GM18907 (cell line): ENCODE data around the gene VSIG10.
"Not testable (repeated sequence)": the region's sequence is repeated elsewhere in the genome, so short reads cannot be mapped to it uniquely, and the experiment has no call there.

Experiments used
- ATAC-seq: cut with Tn5 transposase; IDR thresholded peaks from one replicate; pipeline ENCODE4 v1.9.1; 2021; ENCODE audit warnings: mild to moderate bottlenecking, moderate library complexity; ENCODE audit not compliant: unreplicated experiment

Gene VSIG10

DNA sequence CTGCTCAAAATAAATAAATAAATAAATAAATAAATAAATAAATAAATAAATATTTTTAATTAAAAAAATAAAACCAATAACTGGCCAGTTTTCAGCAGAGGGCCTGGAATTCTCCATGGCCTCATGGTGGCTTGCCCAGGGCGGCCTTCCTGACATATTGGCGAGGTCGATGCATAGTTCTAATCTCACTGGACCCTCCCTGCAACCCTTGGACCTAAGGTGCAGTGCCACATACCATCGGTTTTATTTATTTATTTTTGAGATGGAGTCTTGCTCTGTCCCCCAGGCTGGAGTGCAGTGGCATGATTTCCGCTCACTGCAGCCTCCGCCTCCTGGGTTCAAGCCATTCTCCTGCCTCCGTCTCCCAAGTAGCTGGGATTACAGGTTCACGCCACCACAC is 3.9 kb upstream of the VSIG10 start:
- no peak for ATAC-seq

DNA sequence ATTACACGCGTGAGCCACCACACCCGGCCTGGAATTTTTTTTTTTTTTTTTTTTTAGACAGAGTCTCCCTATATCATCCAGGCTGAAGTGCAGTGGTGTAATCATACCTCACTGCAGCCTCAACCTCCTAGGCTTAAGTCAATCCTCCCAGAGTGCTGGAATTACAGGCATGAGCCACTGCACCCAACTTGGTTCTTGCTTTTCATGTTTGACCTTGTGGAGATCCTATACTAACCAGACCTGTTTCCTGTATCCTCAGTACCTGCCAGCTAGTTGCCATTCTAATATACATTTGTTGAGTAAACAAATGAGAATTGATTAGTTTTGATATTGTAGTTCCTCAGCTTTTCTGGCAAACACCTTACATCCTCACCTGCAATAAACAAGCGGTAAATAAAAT is 3.2 kb upstream of the VSIG10 start:
- no peak for ATAC-seq

DNA sequence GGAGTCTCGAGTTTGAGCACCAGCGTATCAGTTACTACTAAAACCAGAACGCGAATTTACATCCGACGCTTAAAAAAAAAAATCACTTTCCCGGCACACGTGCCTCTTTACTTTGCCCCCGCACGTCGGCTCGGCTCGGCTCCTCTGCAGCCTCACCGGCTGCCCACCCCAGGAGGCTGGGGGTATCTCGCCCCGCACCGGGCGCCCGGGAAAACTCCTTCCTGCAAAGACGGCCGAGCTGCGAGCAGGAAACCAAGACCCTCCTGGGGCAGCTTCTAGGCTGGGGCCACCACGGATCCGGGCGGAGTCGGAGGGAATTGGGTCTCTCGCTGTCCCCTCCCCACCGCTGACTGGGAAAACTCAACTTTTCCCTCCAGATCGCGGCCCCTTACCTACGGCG is 610 bp downstream of the VSIG10 start:
- no peak for ATAC-seq

DNA sequence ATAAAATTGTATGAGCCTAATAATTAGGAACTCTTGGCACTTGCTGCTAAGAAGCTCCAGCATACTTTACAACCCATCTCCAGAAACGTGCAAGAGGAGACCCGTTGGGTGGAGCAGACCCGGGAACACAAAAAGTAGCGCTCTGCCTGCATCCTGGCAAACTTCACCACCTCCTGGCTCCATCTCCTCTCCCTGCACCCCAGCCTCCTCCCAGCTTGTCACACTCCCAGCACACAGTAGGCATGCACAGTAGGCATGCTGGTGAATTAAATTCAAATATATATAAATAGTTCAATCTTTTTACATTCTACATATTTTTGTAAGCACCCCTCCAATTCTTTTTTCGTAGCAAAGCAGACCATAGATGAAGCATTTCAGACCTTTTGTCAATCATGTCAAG is 1.2 kb downstream of the VSIG10 start:
- ATAC-seq = no peak

DNA sequence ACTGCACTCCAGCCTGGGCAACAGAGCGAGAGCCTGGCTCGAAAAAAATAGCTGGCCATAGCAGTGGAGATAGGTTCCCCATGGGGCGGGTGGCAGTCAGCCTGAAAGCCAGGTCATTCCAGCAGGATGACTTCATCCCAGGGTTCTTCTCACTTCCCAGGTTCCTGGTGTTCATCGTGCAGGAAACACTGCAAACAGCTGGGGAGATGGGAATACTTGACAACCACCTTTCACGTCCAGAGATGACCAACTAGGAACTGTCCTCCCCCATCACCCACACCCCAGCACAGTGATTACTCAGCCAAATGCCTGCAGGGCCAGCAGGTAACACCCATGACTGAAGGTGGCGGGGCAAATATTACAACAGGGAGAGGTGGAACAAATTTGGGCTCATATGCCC is 1.7 kb downstream of the VSIG10 start:
- no peak for ATAC-seq

DNA sequence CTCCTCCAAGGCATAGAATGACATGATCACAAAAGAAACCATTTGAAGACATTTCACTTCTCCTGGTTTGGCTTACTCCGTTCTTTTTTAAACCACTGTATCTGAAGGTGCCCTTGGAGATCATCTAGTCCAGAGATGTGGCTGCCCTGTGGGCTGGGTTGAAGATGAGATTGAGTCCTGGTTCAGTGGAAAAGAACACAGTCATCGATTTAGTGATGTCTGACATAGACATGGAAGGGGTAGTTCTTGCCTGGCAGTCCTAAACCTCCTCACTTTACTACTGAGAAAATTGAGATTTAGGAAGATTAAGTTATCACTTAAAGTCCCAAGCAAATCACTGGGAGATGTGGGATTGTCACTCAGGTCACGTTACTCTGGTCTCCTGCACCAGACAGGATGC is 2.8 kb downstream of the VSIG10 start:
- ATAC-seq = no peak

DNA sequence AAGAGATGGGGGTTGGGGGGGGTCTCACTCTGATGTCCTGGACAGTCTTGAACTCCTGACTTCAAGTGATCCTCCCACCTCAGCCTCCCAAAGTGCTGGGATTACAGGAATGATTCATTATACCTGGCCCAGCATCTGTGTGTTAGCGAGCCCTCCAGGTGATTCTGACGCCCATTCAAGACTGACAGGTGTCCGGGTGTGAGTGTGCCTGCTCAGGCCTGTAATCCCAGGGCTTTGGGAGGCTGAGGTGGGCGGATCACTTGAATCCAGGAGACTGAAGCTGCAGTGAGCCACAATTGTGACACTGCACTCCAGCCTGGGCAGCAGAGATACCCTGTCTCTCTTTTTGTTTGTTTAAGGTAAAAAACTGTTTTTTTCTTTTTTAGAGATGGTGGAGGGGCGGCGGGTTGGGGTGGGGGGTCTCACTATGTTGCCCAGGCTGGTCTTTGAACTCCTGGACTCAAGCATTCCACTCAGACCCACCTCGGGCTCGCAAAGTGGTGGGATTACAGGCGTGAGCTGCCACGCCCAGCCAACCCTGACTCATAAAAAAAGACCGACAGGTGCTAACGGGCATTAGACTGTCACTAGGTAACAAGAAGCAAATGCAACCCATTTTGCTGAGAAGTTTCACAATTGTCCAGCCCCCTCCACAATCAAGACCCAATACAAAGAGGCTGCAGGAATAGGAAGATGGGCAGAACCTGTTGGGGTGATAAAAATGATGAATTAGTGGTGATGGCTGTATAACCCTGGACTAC is 4.7 kb downstream of the VSIG10 start:
- ATAC-seq = no peak

DNA sequence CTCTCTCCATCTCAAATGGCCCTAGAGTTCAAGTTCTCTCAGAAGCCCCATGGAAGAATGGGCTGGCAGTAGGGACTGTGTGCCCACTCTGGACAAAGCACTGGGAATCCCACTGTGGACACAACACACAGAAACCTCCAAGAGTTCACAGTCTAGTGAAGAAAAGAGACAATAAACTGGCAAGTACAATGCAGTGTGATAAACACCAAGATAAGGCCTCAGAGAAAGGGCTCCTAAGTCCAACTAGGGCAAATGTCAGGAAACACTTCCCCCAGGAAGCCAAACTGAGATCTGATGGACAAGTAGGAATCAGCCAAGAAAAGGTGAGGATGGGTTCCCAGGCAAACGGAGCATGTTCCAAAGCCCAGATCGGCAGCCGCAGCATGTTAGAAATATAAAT is 5.4 kb downstream of the VSIG10 start:
- ATAC-seq = no peak

DNA sequence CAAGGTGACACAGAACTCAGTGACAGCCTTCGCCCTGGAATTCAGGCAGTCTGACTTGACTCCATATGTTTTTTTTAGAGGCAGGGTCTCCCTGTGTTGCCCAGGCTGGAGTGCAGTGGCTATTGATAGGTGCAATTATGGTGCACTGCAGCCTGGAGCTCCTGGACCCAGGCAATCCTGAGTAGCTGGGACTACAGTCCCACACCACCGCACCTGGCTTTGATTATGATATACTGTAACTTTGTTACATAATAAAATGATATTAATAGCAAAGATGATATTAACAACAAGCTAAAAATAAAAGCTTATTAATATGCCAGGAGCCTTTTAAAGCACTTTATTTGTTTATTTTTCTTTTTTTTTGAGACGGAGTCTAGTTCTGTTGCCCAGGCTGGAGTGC is 9.8 kb downstream of the VSIG10 start:
- no peak for ATAC-seq

DNA sequence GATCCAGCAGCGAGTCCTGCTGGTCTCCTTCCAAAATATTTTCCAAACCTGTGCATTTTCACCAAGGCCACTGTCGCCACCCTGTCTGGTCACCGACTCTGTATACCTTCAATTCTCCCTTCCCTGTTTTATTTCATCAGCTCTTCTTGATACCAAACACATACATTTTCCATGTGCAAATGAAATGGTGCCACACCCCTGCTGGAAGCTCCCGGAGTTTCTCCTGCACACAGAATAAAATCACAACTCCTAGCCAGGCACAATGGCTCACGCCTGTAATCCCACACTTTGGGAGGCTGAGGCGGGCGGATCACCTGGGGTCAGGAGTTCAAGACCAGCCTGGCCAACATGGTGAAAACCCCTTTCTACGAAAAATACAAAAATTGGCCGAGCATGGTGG is 14.0 kb downstream of the VSIG10 start:
- no peak for ATAC-seq

DNA sequence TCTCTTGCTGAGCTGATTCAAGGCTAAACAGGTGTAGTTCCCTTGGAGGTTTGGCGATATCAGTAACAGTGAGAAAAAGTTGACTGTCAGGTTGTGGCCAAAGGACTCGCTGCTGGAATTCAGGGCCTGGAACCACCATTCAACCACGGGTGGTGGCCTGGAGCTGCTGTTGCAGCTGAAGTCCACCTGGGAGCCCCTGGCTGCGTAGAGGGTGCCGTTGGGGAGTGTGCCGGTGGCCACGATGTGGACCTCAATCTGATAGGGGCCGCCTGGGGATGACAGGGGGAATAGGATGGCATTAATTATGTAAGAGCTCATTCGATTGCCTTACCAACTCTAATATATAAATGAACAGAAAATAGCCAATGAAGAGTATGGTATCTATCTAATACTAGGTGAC is 21.6 kb downstream of the VSIG10 start:
- no peak for ATAC-seq

DNA sequence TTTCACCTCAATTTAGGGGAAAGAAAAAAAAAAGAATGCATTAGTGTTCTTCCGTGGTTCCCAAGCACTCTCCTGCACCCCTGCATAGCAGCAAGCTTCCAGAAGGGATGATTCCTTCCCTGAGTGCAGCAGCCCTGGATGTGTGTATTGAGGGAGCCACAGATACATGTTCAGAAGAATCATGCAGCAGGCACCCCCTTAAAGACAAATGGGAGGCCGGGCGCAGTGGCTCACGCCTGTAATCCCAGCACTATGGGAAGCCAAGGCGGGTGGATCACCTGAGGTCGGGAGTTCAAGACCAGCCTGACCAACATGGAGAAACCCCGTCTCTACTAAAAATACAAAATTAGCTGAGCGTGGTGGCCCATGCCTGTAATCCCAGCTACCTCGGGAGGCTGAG is 22.3 kb downstream of the VSIG10 start:
- ATAC-seq = not testable (repeated sequence)

DNA sequence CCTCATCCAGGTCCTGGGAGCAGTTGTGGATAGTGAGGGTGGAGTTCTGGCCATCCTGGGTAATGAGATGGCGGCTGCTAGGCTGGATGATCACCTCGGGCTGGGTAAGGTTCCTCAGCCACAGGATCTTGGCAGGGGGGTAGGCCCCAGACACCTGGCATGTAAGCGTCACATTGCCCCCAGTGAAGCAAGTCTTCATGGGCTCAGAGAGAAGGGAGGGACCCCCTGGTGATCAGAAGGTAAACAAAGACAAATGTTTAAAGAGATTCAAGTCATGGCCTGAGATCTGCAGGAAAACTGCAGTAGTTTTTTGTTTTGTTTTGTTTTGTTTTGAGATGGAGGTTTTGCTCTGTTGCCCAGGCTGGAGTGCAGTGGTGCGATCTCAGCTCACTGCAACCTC is 30.0 kb downstream of the VSIG10 start:
- no peak for ATAC-seq

DNA sequence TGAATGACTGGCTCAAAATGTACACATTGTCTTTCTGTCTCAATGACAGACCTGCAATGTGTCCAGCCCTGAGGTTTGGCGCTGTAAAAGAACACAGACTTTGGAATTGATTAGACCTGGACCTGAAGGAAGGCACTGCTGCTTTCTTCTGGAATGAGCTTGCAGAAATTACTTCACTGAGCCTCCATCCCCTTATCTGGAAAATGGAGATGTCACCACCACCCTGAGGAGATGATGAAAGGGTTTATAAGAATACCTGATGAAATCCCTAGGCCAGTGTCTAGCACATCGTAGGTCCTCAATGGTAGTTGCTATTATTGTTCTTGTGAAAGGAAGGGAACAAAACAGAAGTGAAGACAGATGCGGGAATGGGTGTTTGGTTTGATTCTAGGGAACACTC is 33.2 kb downstream of the VSIG10 start:
- no peak for ATAC-seq

DNA sequence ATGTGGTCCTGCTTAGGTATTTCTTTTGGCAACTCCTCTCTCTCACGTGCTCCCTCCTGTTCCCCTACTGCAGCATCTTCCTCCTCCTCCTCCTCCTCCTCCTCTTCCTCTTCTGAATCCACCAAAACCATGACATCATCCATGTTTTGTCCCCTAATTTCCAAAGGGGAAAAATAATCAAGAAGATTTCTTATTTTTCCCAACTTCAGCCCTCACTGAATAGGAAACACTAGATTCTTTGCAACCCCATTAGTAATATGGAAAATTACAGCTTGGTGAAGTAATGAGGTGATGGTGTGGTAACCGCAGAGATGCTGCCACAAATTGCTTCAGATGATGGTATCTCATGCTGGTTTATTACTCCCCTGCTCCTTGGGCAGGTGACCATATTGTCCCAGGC is 35.4 kb downstream of the VSIG10 start:
- no peak for ATAC-seq

DNA sequence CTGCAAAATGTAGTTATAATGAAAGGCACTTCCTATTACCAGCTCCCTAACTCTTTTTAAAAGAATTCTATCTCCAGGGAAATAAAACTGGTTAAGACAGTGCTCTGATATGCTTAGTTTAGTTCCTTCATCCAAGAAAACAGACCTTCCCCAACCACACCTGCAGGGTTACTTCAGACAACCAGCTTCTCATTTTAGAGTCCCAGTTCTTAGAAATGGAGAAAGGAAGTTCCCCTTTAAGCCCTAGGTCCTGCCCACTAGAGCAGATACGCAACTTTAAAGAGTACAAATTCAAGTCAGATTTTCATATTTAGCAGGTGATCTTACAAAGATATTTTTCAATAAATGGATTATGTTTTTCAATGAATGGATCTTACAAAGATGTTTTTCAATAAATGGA is 38.4 kb downstream of the VSIG10 start:
- no peak for ATAC-seq

DNA sequence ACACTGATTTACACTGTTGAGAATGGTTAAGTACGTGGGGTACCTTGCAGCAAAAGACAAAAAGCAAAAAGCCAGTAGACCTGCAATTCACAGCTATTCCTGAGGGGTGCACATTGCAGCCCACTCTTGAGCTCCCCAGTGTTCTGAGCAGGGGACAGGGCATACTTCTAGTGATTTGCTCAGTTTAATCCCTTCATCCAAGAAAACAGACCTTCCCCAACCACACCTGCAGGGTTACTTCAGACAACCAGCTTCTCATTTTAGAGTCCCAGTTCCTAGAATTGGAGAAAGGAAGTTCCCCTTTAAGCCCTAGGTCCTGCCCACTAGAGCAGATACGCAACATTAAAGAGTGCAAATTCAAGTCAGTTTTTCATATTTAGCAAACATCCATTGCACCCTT is 39.2 kb downstream of the VSIG10 start:
- ATAC-seq = no peak

DNA sequence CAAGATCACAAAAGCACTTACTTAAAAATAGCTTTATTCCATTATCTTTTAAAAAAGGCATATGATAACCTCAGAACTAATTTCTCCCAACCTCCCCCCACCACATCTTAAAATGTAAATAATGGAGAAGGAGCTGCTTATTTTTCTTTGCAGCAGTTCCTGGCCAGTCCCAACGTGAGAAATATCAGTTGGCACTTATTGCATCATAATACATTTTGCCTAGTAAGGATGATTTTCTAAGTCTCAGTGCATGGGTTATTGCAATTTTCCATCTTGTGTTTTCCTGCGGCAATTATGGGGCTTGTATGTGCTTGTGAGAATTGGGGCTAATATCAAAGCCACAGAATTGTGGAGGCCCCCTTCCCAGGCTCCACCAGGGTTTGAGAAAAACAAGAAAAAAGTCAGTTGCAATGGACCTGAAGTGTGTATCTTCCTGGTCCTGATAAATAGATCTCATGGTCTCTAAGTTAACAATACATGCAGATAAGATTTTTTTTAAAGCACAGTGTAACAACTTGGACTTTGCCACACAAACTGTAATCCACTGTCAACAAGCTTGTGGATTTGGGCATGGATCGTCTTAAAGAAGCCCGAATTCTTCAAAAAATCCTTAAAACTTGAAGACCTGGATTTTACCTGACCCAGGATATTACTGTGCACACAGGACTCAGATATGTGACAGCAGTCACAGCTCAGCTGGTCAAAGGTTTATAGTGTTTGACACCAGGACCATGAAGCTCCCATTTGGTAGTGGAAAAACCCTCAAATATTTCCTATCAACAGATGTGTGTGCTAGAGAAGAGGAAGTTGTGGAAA is 40.0 kb downstream of the VSIG10 start:
- no peak for ATAC-seq

DNA sequence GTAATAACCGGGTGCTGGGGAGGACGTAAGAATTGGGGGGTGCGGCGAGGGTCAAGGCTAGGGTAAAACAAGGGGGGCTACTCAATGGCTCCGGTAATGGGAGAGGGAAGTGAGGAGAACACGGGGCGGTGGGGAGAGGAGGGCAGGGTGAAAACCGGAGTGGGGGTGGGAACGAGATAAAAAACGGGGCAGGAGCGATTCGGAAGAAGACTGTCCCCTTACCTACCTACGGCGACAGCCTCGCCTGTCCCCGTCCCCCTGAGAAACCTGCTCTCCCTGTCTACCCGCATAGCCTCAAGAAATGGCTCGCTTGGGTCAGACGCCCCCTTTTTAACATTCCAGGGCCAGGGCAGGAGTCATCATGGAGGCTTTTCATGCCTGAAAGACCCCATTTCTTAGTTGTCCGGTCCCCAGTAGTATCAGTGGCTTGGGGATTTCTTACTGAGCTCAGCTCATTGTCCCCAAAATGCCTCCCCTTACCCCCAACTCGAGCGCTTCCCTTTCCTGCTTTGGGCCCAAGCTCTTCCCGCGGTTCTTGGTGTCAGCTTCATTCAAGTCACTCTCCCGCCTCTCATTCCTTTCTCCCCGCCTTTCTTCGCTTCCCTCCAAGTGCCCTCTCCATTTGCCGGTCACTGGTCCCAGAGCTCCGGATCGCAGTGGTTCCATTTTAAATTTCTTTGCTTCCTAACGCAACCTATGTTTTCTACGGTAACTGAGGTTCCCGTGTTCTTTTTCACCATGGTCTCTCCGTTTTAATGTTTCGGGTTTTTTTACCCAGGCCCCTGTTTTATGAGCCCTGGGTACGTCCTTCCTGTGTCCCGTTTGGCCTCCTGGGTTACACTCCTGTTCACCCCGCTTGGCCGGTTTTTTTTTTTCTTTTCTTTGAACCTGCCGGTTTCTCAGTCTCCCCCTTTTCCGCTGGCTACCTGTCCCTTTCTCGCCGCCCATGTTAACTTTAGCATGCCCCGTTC is 41.7 kb downstream of the VSIG10 start:
- ATAC-seq = no peak

DNA sequence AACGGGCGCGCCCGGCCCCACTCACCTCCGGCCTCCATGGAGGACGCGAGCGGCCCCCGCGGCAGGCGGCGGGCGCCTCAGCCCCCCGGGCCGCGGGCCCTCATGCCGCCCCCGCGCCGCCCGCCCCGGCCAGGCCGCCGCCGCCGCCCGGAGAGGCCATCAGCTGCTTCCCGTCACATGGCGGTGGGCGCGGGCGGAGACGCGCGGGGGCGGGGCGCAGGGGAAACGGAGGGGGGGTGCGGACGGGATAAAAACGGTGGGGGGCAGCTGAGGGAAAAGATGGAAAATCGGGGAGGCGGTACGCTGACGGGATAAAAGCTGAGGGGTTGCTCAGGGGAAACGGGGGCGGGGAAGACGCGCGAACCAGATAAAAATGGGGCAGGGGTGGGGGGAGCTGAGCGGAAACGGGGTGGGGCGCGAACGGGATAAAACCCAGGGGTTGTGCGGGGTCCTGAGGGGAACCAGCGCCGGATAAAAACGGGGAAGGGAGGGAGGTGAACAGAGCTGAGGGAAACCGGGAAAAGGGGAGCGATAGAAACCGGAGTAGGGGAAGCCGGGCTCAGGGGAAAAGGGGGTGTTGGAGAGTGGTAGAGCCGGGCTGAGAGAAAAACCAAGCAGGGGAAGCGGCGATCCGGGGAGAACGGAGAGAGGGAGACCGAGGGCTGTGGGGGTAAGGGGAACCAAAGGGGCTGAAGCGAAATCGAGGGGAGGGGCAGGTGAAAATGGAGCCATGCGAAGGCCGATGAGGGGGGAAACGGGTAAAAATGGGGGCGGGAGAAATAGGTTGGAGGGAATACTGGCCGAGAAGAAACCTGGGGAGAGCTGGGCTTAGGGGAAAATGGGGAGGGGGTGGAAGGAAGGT is 42.6 kb downstream of the VSIG10 start, which contains the start of gene WSB2:
TSS of gene WSB2 (minus strand) at position 169 of the 862 bp plus-strand sequence. CDS start at position 38, 131 bp downstream.
- ATAC-seq = no peak
